ENCODE data around the gene RPS15.

Gene RPS15

GRCh38 chr19:1392939-1393530, 45.2 kb upstream of the RPS15 start:
- DNase-seq (ENCODE audit: extremely low spot score), result no peak
- ChIA-PET POLR2A (no interaction called here), CTCF (no interaction called here)
- TF ChIP-seq ZNF384 (IDR thresholded peaks at IDR 0.05) (no peak), HDGF (IDR thresholded peaks at IDR 0.05; ENCODE audit: borderline replicate concordance) (no peak), FOXK2 (IDR thresholded peaks at IDR 0.05) (no peak), SP1 (IDR thresholded peaks at IDR 0.05) (no peak), ARNT (IDR thresholded peaks at IDR 0.05) (no peak), ELF4 (IDR thresholded peaks at IDR 0.05) (no peak), FOXM1 (IDR thresholded peaks at IDR 0.05; ENCODE audit: borderline replicate concordance) (no peak), NFRKB (IDR thresholded peaks at IDR 0.05) (no peak), SUZ12 (IDR thresholded peaks at IDR 0.05) (no peak), FOXA1 (IDR thresholded peaks at IDR 0.05) (no peak)

- POLR2A ChIA-PET, result no interaction called here
- CTCF ChIA-PET, result no interaction called here
- DNase-seq (ENCODE audit: extremely low spot score), result no peak
- TF ChIP-seq CTBP1 (IDR thresholded peaks at IDR 0.05; ENCODE audit: borderline replicate concordance) (no peak), ELF4 (IDR thresholded peaks at IDR 0.05) (no peak), SUZ12 (IDR thresholded peaks at IDR 0.05) (no peak), HDGF (IDR thresholded peaks at IDR 0.05; ENCODE audit: borderline replicate concordance) (no peak), LEF1 (IDR thresholded peaks at IDR 0.05; ENCODE audit: borderline replicate concordance) (no peak), SP1 (IDR thresholded peaks at IDR 0.05) (no peak)
Measured at GRCh38 chr19:1393841-1394240, 44.4 kb upstream of the RPS15 start.

GRCh38 chr19:1394252-1395193, 43.7 kb upstream of the RPS15 start:
- POLR2A ChIA-PET, result no interaction called here
- CTCF ChIA-PET, result no interaction called here
- no peak for TF ChIP-seq ELF4 (IDR thresholded peaks at IDR 0.05)
- no peak for TF ChIP-seq SP1 (IDR thresholded peaks at IDR 0.05)
- no peak for TF ChIP-seq CTBP1 (IDR thresholded peaks at IDR 0.05; ENCODE audit: borderline replicate concordance)
- DNase-seq (ENCODE audit: extremely low spot score), result no peak

- CTCF ChIA-PET, result no interaction called here
- no peak for TF ChIP-seq BHLHE40 (IDR thresholded peaks at IDR 0.05; ENCODE audit: borderline replicate concordance)
- TF ChIP-seq LEF1 (IDR thresholded peaks at IDR 0.05; ENCODE audit: borderline replicate concordance), result no peak
- TF ChIP-seq SUZ12 (IDR thresholded peaks at IDR 0.05), result no peak
- no peak for TF ChIP-seq FOXM1 (IDR thresholded peaks at IDR 0.05; ENCODE audit: borderline replicate concordance)
- no peak for TF ChIP-seq PKNOX1 (IDR thresholded peaks at IDR 0.05)
- TF ChIP-seq CTBP1 (IDR thresholded peaks at IDR 0.05; ENCODE audit: borderline replicate concordance), result no peak
- TF ChIP-seq HDGF (IDR thresholded peaks at IDR 0.05; ENCODE audit: borderline replicate concordance), result no peak
- no peak for TF ChIP-seq FOXK2 (IDR thresholded peaks at IDR 0.05)
- no peak for TF ChIP-seq ELF4 (IDR thresholded peaks at IDR 0.05)
- TF ChIP-seq ARNT (IDR thresholded peaks at IDR 0.05), result no peak
- TF ChIP-seq ZNF384 (IDR thresholded peaks at IDR 0.05), result no peak
- DNase-seq (ENCODE audit: extremely low spot score), result no peak
- POLR2A ChIA-PET, result no interaction called here
Measured at GRCh38 chr19:1395194-1396018, 42.8 kb upstream of the RPS15 start.

- TF ChIP-seq SUZ12 (IDR thresholded peaks at IDR 0.05), result no peak
- TF ChIP-seq ZNF384 (IDR thresholded peaks at IDR 0.05), result no peak
- no peak for TF ChIP-seq ELF4 (IDR thresholded peaks at IDR 0.05)
- no peak for TF ChIP-seq PKNOX1 (IDR thresholded peaks at IDR 0.05)
- TF ChIP-seq NFRKB (IDR thresholded peaks at IDR 0.05), result no peak
- TF ChIP-seq TARDBP (IDR thresholded peaks at IDR 0.05), result no peak
- no peak for TF ChIP-seq CTBP1 (IDR thresholded peaks at IDR 0.05; ENCODE audit: borderline replicate concordance)
- no peak for TF ChIP-seq SP1 (IDR thresholded peaks at IDR 0.05)
- TF ChIP-seq FOXM1 (IDR thresholded peaks at IDR 0.05; ENCODE audit: borderline replicate concordance), result no peak
- TF ChIP-seq FOXK2 (IDR thresholded peaks at IDR 0.05), result no peak
- TF ChIP-seq L3MBTL2 (conservative IDR thresholded peaks at IDR 0.05), result no peak
- TF ChIP-seq BHLHE40 (IDR thresholded peaks at IDR 0.05; ENCODE audit: borderline replicate concordance), result no peak
- POLR2A ChIA-PET, result interaction anchor here (0.9 kb wide), 1 partner anchor 15 kb away, joined by 3 read pairs; no protein-coding TSS in a partner anchor
- CTCF ChIA-PET, result no interaction called here
- DNase-seq (ENCODE audit: extremely low spot score), result no peak
Measured at GRCh38 chr19:1396019-1396767, 42.0 kb upstream of the RPS15 start.

Measured in HEK293T (cell line).